GM12878 (cell line): ENCODE measurements around the gene FOXK2. TPM values are rescaled to one million over a fixed set of nuclear protein-coding genes. Genes with fewer than 3 reads are reported as not detected.

Experiments used
- ATAC-seq: fragments of 200-7000 bp; cut with Tn5 transposase; 3 replicates; pipeline ENCODE4 v1.9.1; 2020; ENCODE audit warnings: mild to moderate bottlenecking, moderate library complexity
- BruUV-seq: library from RNA; stranded (reverse); fragments of 400-500 nt; replicated peaks from 2 replicates; lab custom pipeline; 2021; lab: Mats Ljungman, UMichigan
- CTCF ChIA-PET: fragments of 300-600 bp; sonication (Branson Sonifier 250); formaldehyde crosslinking; extraction: SDS; loops from one replicate; lab custom pipeline; 2021; ENCODE audit warnings: inconsistent platforms; lab: Yijun Ruan, JAX
- POLR2A ChIA-PET: fragments of 350-600 bp; formaldehyde crosslinking; extraction: SDS; loops from one replicate; lab custom pipeline; 2021; ENCODE audit warnings: inconsistent platforms; lab: Charles Lee
- RAD21 ChIA-PET: fragments of 300-600 bp; sonication (Branson Sonifier 250); formaldehyde crosslinking; loops from one replicate; lab custom pipeline; 2023; ENCODE audit warnings: antibody characterized with exemption; ENCODE audit not compliant: unreplicated experiment; lab: Charles Lee
- SMC1A ChIA-PET: fragments of 300-600 bp; sonication (Branson Sonifier 250); formaldehyde crosslinking; loops from one replicate; lab custom pipeline; 2023; ENCODE audit not compliant: unreplicated experiment, uncharacterized antibody; lab: Charles Lee
- DNase-seq: peaks from one replicate; pipeline ENCODE4 v3.0.0-alpha.2; 2011; ENCODE audit warnings: low read depth, low spot score
- FAIRE-seq: peaks from 3 replicates; lab custom pipeline; 2011; peaks lifted over from hg19 to GRCh38; lab: Jason Lieb, UNC
- H2AFZ ChIP-seq: 2 replicates; pipeline ENCODE4 v1.6.0; 2011; ENCODE audit warnings: low read depth, low read length, control low read depth; ENCODE audit not compliant: control insufficient read depth
- H3K27ac ChIP-seq: 2 replicates; pipeline ENCODE4 v1.5.1; 2011; ENCODE audit warnings: control low read depth; ENCODE audit not compliant: control insufficient read depth, insufficient read depth
- H3K27me3 ChIP-seq, 2 experiments: replicated peaks in 1 of 2; 2 replicates each; pipeline versions ENCODE4 v1.6.0 to v1.6.1; 2011; ENCODE audit warnings: low read length in 1 of 2; ENCODE audit not compliant: control insufficient read depth in 2 of 2, insufficient read depth in 2 of 2
- H3K36me3 ChIP-seq, 2 experiments: 2 replicates each; pipeline ENCODE4 v1.5.1; 2011; ENCODE audit warnings: low read length in 1 of 2; ENCODE audit not compliant: control insufficient read depth in 2 of 2, insufficient read depth in 2 of 2
- H3K4me1 ChIP-seq: 2 replicates; pipeline ENCODE4 v1.6.1; 2011; ENCODE audit warnings: mild to moderate bottlenecking, low read length, moderate library complexity, mixed read lengths; ENCODE audit not compliant: control insufficient read depth, insufficient read depth
- H3K4me2 ChIP-seq: 2 replicates; pipeline ENCODE4 v1.6.0; 2011; ENCODE audit warnings: control low read depth; ENCODE audit not compliant: control insufficient read depth, insufficient read depth
- H3K4me3 ChIP-seq: fragments of 200-600 bp; sonication (generic); 2 replicates; pipeline ENCODE4 v1.5.1; 2016
- H3K79me2 ChIP-seq: 2 replicates; pipeline ENCODE4 v1.6.0; 2011; ENCODE audit warnings: low read length; ENCODE audit not compliant: control insufficient read depth, insufficient read depth
- H3K9ac ChIP-seq: 2 replicates; pipeline ENCODE4 v1.8.0; 2011; ENCODE audit warnings: low read length, control low read depth, mixed read lengths; ENCODE audit not compliant: control insufficient read depth, insufficient read depth
- H3K9me3 ChIP-seq: replicated peaks from 3 replicates; pipeline ENCODE4 v1.5.1; 2011; ENCODE audit warnings: mild to moderate bottlenecking, low read length; ENCODE audit not compliant: control insufficient read depth, insufficient read depth
- H4K20me1 ChIP-seq: 2 replicates; pipeline ENCODE4 v1.6.0; 2011; ENCODE audit not compliant: control insufficient read depth, insufficient read depth
- CHD2 ChIP-seq: IDR thresholded peaks from 2 replicates; pipeline ENCODE4 v1.6.1; 2011; ENCODE audit warnings: low read depth, low read length, improper control_type of control experiment, borderline replicate concordance
- ESRRA ChIP-seq: IDR thresholded peaks from 2 replicates; pipeline ENCODE4 v1.6.1; 2012; ENCODE audit warnings: mild to moderate bottlenecking, low read length, improper control_type of control experiment
- NFIC ChIP-seq: IDR thresholded peaks from 2 replicates; pipeline ENCODE4 v1.6.1; 2012; ENCODE audit warnings: low read depth, mild to moderate bottlenecking, inconsistent platforms, low read length, moderate library complexity
- NR2F1 ChIP-seq: fragments of 450-650 bp; conservative IDR thresholded peaks from 2 replicates; pipeline ENCODE4 v1.6.1; 2017; ENCODE audit warnings: mild to moderate bottlenecking
- POLR2A ChIP-seq: IDR thresholded peaks from 2 replicates; pipeline ENCODE4 v1.6.1; 2011; ENCODE audit warnings: low read depth, mild to moderate bottlenecking, low read length
- RAD21 ChIP-seq: IDR thresholded peaks from 2 replicates; pipeline ENCODE4 v1.6.1; 2011; ENCODE audit warnings: mild to moderate bottlenecking, low read depth, low read length, moderate library complexity; ENCODE audit not compliant: insufficient read depth
- SMAD1 ChIP-seq: fragments of 450-650 bp; IDR thresholded peaks from 2 replicates; pipeline ENCODE4 v1.6.1; 2018; ENCODE audit warnings: mild to moderate bottlenecking, low read depth; ENCODE audit not compliant: partially characterized antibody
- SREBF1 ChIP-seq: IDR thresholded peaks from 2 replicates; pipeline ENCODE4 v1.6.1; 2012; ENCODE audit warnings: mild to moderate bottlenecking, low read length
- SREBF2 ChIP-seq: IDR thresholded peaks from 2 replicates; pipeline ENCODE4 v1.6.1; 2012; ENCODE audit warnings: mild to moderate bottlenecking, low read length
- TAF1 ChIP-seq: IDR thresholded peaks from 2 replicates; pipeline ENCODE4 v1.6.1; 2011; ENCODE audit warnings: mild to moderate bottlenecking, low read depth, low read length, borderline replicate concordance
- ZNF622 ChIP-seq: fragments of 450-650 bp; IDR thresholded peaks from 2 replicates; pipeline ENCODE4 v1.6.1; 2017; ENCODE audit warnings: mild to moderate bottlenecking, inconsistent platforms
- ZZZ3 ChIP-seq: IDR thresholded peaks from 2 replicates; pipeline ENCODE4 v1.6.1; 2011; ENCODE audit warnings: low read depth; ENCODE audit not compliant: control insufficient read depth, insufficient read length
- WGBS: methylation state at CpG from one replicate; pipeline ENCODE4 v1.1.6; 2016; ENCODE audit warnings: low lambda C conversion rate; ENCODE audit not compliant: insufficient replicate concordance, insufficient coverage; ENCODE audit errors: missing lambda C conversion rate; 5-methylcytosine and 5-hydroxymethylcytosine counted together
- in situ Hi-C: fragments of 300-500 bp; cut with MboI; formaldehyde crosslinking; loops from 9 replicates; pipeline ENCODE4 v1.14.3; 2018; ENCODE audit warnings: mixed read lengths
- intact Hi-C: fragments of 100-400 bp; cut with micrococcal nuclease; formaldehyde crosslinking; loops from one replicate; pipeline ENCODE4 v1.14.2; 2022; ENCODE audit not compliant: unreplicated experiment
- polyA plus RNA-seq, 11 experiments: library from polyadenylated mRNA; depleted of rRNA in 4 of 11; unstranded in 6 of 11; stranded (reverse) in 5 of 11; fragments of >200 nt; fragmentation: Nextera tagmentation in 4 of 11; fragmentation: Illumina TruSeq in 1 of 11; extraction: Ambion mirVana in 4 of 11; extraction: Trizol in 1 of 11; gene quantifications; 1 replicate in 1 of 11; 2 replicates in 10 of 11; pipeline versions ENCODE4 v1.2.1 to v1.2.3, GENCODE V29; 2011 to 2016; ENCODE audit warnings: inconsistent platforms in 2 of 11, missing spikeins in 2 of 11, low read depth in 1 of 11
- total RNA-seq, 4 experiments: library from RNA; depleted of rRNA in 3 of 4; stranded (reverse); fragments of >200 nt in 3 of 4; fragmentation: Illumina TruSeq in 1 of 4; extraction: Trizol in 1 of 4; gene quantifications; 2 replicates each; pipeline versions ENCODE4 v1.2.1 to v1.2.3, GENCODE V29; 2013 to 2021
- TF ChIP-seq, protein P1 (sequence below): IDR thresholded peaks from 2 replicates; pipeline ENCODE4 v1.6.1; 2012; ENCODE audit warnings: low read depth, low read length, improper control_type of control experiment
- TF ChIP-seq, protein P2 (sequence below): IDR thresholded peaks from 2 replicates; pipeline ENCODE4 v1.6.1; 2012; ENCODE audit warnings: low read depth, low read length, improper control_type of control experiment

Gene FOXK2
- total and polyA plus RNA-seq, 10 of the 15 experiments (the other 5 are each of a cell fraction or from before 2014, with no cell fraction given) = 2.4 to 56.8 (median 34.4) TPM

DNA sequence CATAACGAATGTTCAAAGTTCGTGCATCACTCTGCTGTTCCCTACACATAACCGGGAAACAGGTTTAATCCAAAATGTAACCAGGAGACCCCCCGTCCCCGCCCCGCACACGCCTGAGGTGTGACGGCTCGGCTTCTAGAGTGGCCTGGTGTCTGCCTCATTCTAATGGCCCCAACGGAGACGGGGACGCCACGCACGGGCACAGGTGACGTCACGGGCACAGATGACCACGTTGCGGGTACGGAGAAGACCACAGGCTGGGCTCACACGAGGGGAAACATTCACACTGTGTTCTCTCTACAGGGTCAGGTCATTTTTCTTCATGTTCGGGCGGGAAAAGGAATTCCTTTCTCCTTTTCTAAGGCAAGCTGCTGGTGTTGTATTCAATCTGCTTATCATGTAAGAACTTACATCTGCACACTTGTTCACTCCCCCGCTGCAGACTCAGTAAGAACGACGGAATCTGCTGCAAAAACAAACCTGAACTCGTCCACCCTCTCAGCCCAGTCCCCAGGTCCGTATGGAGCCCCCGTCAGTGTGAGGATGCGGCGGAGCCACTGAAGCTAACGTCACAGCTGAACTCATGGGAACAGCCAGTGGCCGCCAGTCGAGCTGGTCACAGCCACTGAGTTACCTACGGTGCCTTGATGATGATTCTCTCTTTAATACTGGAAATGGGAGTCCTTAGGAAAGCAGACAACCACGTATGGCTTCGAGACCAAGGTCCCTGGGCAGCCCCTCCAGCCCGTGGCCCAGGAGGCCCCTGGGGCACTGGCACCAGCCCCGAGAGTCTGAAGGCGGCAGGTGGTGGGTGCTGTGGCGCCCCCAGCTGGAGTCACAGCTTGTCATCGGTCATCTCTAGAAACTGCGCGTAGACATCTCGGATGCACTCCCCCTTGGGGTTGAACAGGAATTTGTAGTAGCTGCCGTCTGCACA, 95.8 kb downstream of the FOXK2 start:
- intact Hi-C loops = no loop called here
- no peak for FAIRE-seq
- BruUV-seq = TSS peak; percentile 76
- Histone ChIP-seq H3K27me3 (no peaks in the 10 kb centered on the region), H3K9me3 (no peaks in the 10 kb centered on the region)
- ChIA-PET RAD21 (no interaction called here), POLR2A (interaction anchor here (1.0 kb wide), 1 partner anchor 35 kb away, joined by 3 read pairs; no protein-coding TSS in a partner anchor)
- WGBS = 97% methylated on average over 45 of the region's 45 CpGs
- TF ChIP-seq ZZZ3 (no peak), POLR2A (0 out of 2 replicates have a peak, but pooled peaks have one; percentile 19)
- TF ChIP-seq, all 136 proteins: peak for 1
- CTCF ChIA-PET = no interaction called here
- in situ Hi-C loops = no loop called here
- DNase-seq (no peak), ATAC-seq (no peak)
- Histone ChIP-seq H3K79me2 (no peaks in the 10 kb centered on the region), H3K4me3 (no peak overlapping the region), H3K4me1 (no peaks in the 10 kb centered on the region), H3K36me3 (peaks cover 5 to 17% of the 10 kb centered on the region in 2 experiments), H3K27ac (no peak overlapping the region), H3K9ac (no peak overlapping the region), H4K20me1 (no peaks in the 10 kb centered on the region), H2AFZ (no peak overlapping the region), H3K4me2 (no peak overlapping the region)
- SMC1A ChIA-PET = no interaction called here

DNA sequence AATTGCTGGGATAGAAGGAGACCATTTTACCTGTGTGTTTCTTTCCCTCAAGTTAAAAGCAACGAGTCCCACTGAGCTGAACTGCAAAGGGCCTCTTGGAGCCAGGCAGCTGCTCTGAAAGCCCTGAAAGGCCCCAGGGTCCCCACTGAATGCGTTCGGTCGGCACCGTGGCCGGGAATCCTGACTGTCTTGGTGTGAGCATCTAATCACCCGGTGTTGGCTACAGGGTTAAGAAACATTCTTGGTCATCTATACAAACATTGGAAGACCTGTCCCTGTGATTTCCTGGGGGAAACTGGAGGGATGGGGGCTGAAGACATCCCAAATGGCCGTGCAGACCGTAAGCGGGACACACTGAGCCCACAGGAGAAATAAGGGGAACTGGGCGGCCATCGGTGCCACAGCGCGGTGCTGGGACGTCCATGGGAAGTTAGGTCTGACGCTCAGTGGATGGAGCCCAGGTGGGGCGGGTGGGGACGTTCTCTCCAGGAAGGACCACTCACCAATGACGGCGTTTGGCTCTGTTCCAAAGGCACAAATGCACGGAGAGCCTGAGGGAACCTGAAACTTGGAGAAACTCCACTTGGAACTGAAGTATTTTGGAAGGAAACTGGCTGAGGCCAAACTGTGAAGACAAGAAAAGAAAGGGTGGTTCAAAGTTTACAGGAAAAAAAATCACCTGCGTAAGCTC, 96.6 kb downstream of the FOXK2 start:
- no peak overlapping the region for H3K9ac ChIP-seq
- H4K20me1 ChIP-seq = no peaks in the 10 kb centered on the region
- H2AFZ ChIP-seq = no peak overlapping the region
- POLR2A ChIA-PET = interaction anchor here (1.0 kb wide), 1 partner anchor 36 kb away, joined by 3 read pairs; no protein-coding TSS in a partner anchor
- no peak overlapping the region for H3K4me2 ChIP-seq
- no peaks in the 10 kb centered on the region for H3K4me1 ChIP-seq
- no TSS peak for BruUV-seq
- no peaks in the 10 kb centered on the region for H3K27me3 ChIP-seq
- ATAC-seq = no peak
- RAD21 ChIA-PET = no interaction called here
- no peak overlapping the region for H3K27ac ChIP-seq
- intact Hi-C loops = no loop called here
- no peaks in the 10 kb centered on the region for H3K9me3 ChIP-seq
- WGBS = 98% methylated on average over 22 of the region's 22 CpGs
- SMC1A ChIA-PET = interaction anchor here (0.5 kb wide), 1 partner anchor 30 kb away, joined by 3 read pairs; no protein-coding TSS in a partner anchor
- DNase-seq = no peak
- CTCF ChIA-PET = interaction anchor here (0.6 kb wide), 1 partner anchor 307 kb away, joined by 3 read pairs; no protein-coding TSS in a partner anchor
- peaks cover 9 to 17% of the 10 kb centered on the region in 2 experiments for H3K36me3 ChIP-seq
- FAIRE-seq = no peak
- H3K4me3 ChIP-seq = no peak overlapping the region
- H3K79me2 ChIP-seq = no peaks in the 10 kb centered on the region
- in situ Hi-C loops = no loop called here
- TF ChIP-seq CHD2 = no peak
- TF ChIP-seq, protein P1, sequence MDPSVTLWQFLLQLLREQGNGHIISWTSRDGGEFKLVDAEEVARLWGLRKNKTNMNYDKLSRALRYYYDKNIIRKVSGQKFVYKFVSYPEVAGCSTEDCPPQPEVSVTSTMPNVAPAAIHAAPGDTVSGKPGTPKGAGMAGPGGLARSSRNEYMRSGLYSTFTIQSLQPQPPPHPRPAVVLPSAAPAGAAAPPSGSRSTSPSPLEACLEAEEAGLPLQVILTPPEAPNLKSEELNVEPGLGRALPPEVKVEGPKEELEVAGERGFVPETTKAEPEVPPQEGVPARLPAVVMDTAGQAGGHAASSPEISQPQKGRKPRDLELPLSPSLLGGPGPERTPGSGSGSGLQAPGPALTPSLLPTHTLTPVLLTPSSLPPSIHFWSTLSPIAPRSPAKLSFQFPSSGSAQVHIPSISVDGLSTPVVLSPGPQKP = no peak
- TF ChIP-seq, protein P2, sequence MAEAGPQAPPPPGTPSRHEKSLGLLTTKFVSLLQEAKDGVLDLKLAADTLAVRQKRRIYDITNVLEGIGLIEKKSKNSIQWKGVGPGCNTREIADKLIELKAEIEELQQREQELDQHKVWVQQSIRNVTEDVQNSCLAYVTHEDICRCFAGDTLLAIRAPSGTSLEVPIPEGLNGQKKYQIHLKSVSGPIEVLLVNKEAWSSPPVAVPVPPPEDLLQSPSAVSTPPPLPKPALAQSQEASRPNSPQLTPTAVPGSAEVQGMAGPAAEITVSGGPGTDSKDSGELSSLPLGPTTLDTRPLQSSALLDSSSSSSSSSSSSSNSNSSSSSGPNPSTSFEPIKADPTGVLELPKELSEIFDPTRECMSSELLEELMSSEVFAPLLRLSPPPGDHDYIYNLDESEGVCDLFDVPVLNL = no peak
- TF ChIP-seq NFIC = no peak
- TF ChIP-seq NR2F1 = no peak
- no peak for TF ChIP-seq TAF1
- TF ChIP-seq ESRRA = no peak
- TF ChIP-seq SMAD1 = no peak
- TF ChIP-seq SREBF1 = no peak
- TF ChIP-seq RAD21 = no peak
- TF ChIP-seq SREBF2 = no peak
- TF ChIP-seq ZNF622 = no peak
